ENCODE results near the gene SERHL2.

DNA sequence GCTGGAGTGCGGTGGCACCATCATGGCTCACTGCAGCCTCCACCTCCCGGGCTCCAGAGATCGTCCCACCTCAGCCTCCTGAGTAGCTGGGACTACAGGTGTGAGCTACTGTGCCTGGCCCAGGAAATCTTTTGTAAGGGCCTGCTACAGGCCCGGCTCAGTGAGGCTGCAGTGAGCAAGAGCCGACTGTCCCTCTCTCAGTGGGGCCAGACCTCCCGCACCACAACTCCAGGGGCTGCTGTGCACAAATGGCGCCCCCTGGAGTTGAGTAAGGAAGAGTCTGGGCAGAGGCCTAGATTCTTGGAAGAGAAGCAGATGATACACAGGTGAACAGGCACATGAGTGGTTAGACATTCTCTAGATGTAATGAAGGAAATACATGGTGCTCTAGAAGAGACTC, 7.0 kb downstream of the SERHL2 start:
- TF ChIP-seq, protein P1, sequence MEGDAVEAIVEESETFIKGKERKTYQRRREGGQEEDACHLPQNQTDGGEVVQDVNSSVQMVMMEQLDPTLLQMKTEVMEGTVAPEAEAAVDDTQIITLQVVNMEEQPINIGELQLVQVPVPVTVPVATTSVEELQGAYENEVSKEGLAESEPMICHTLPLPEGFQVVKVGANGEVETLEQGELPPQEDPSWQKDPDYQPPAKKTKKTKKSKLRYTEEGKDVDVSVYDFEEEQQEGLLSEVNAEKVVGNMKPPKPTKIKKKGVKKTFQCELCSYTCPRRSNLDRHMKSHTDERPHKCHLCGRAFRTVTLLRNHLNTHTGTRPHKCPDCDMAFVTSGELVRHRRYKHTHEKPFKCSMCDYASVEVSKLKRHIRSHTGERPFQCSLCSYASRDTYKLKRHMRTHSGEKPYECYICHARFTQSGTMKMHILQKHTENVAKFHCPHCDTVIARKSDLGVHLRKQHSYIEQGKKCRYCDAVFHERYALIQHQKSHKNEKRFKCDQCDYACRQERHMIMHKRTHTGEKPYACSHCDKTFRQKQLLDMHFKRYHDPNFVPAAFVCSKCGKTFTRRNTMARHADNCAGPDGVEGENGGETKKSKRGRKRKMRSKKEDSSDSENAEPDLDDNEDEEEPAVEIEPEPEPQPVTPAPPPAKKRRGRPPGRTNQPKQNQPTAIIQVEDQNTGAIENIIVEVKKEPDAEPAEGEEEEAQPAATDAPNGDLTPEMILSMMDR (IDR thresholded peaks at IDR 0.05; ENCODE audit: insufficient read depth, low read length): no peak
- TF ChIP-seq GABPA (IDR thresholded peaks at IDR 0.05; ENCODE audit: low read depth) (no peak), SPI1 (IDR thresholded peaks at IDR 0.05; ENCODE audit: borderline replicate concordance, low read depth) (no peak), POLR2AphosphoS5 (IDR thresholded peaks at IDR 0.05; ENCODE audit: low read depth) (no peak)
